MG63 (cell line): Measurements from ENCODE around the gene SLC6A8. TPM values are rescaled to one million over a fixed set of nuclear protein-coding genes. Genes with fewer than 3 reads are reported as not detected.

Experiments used
- DNase-seq: peaks from one replicate; pipeline ENCODE4 v3.0.0-alpha.2; 2020
- H3K27me3 ChIP-seq: fragments of 250-450 bp; sonication (Bioruptor Pico); 2 replicates; pipeline ENCODE4 v1.5.1; 2020; ENCODE audit warnings: mild to moderate bottlenecking, moderate library complexity
- H3K36me3 ChIP-seq: fragments of 250-450 bp; sonication (Bioruptor Pico); 2 replicates; pipeline ENCODE4 v1.5.1; 2020; ENCODE audit warnings: mild to moderate bottlenecking, moderate library complexity
- H3K4me3 ChIP-seq: fragments of 250-450 bp; sonication (Bioruptor Pico); 2 replicates; pipeline ENCODE4 v1.5.1; 2020; ENCODE audit warnings: mild to moderate bottlenecking, moderate library complexity
- H3K9me3 ChIP-seq: fragments of 250-450 bp; sonication (Bioruptor Pico); 2 replicates; pipeline ENCODE4 v1.5.1; 2020; ENCODE audit warnings: mild to moderate bottlenecking, moderate library complexity
- total RNA-seq: library from RNA; depleted of rRNA; stranded (reverse); fragments of >200 nt; shearing (Covaris generic); gene quantifications from 2 replicates; pipeline ENCODE4 v1.2.3, GENCODE V29; 2014; ENCODE audit warnings: low replicate concordance; rRNA removed

SLC6A8 gene
- total RNA-seq, result 12.8 and 24.8 TPM in 2 replicates

GRCh38 chrX:153687121-153688039 lies at the start of gene SLC6A8:
Gene SLC6A8, plus strand, starts transcription at chrX:153687926. Its CDS starts 649 bp downstream, at chrX:153688575.
- Histone ChIP-seq H3K9me3 (no peaks in the 10 kb centered on the region), H3K36me3 (no peaks in the 10 kb centered on the region), H3K4me3 (peak within 1 kb of the TSS; percentile 41; the same call in 1 of the 2 replicates), H3K27me3 (no peaks in the 10 kb centered on the region)
- DNase-seq, result peak; percentile 62

GRCh38 chrX:153638041-153638371 lies 49.7 kb upstream of the SLC6A8 start:
- H3K9me3 ChIP-seq, result no peaks in the 10 kb centered on the region
- no peak for DNase-seq
- H3K4me3 ChIP-seq, result no peak overlapping the region

GRCh38 chrX:153638436-153639176 lies 49.1 kb upstream of the SLC6A8 start:
- H3K36me3 ChIP-seq, result no peaks in the 10 kb centered on the region
- no peaks in the 10 kb centered on the region for H3K9me3 ChIP-seq
- DNase-seq, result no peak
- peaks cover 7% of the 10 kb centered on the region; the same call in 1 of the 2 replicates for H3K27me3 ChIP-seq
- H3K4me3 ChIP-seq, result no peak overlapping the region

More at GRCh38 chrX:153638041-153638371, 49.7 kb upstream of the SLC6A8 start:
- Histone ChIP-seq H3K36me3 (no peaks in the 10 kb centered on the region), H3K27me3 (peaks cover 3% of the 10 kb centered on the region; the same call in 1 of the 2 replicates)

- H3K9me3 ChIP-seq, result no peaks in the 10 kb centered on the region
- peaks cover 11% of the 10 kb centered on the region for H3K27me3 ChIP-seq
- no peak overlapping the region for H3K4me3 ChIP-seq
- H3K36me3 ChIP-seq, result no peaks in the 10 kb centered on the region
- no peak for DNase-seq
Observed at GRCh38 chrX:153639177-153640044, 48.3 kb upstream of the SLC6A8 start.

GRCh38 chrX:153640045-153640686 lies 47.6 kb upstream of the SLC6A8 start:
- no peak overlapping the region for H3K4me3 ChIP-seq
- H3K36me3 ChIP-seq, result no peaks in the 10 kb centered on the region
- H3K27me3 ChIP-seq, result peaks cover 12% of the 10 kb centered on the region
- DNase-seq, result no peak
- no peaks in the 10 kb centered on the region for H3K9me3 ChIP-seq

GRCh38 chrX:153640736-153641575 lies 46.8 kb upstream of the SLC6A8 start:
- Histone ChIP-seq H3K36me3 (no peaks in the 10 kb centered on the region), H3K4me3 (no peak overlapping the region), H3K9me3 (no peaks in the 10 kb centered on the region), H3K27me3 (peaks cover 12% of the 10 kb centered on the region)
- DNase-seq, result no peak

GRCh38 chrX:153641627-153642026 lies 46.1 kb upstream of the SLC6A8 start:
- DNase-seq, result no peak
- Histone ChIP-seq H3K4me3 (no peak overlapping the region), H3K36me3 (no peaks in the 10 kb centered on the region), H3K27me3 (peaks cover 12% of the 10 kb centered on the region), H3K9me3 (no peaks in the 10 kb centered on the region)

- no peaks in the 10 kb centered on the region for H3K36me3 ChIP-seq
- no peaks in the 10 kb centered on the region for H3K9me3 ChIP-seq
- no peak for DNase-seq
- peaks cover 12% of the 10 kb centered on the region for H3K27me3 ChIP-seq
- no peak overlapping the region for H3K4me3 ChIP-seq
Observed at GRCh38 chrX:153642051-153642654, 45.6 kb upstream of the SLC6A8 start.

- no peaks in the 10 kb centered on the region for H3K9me3 ChIP-seq
- H3K4me3 ChIP-seq, result no peak overlapping the region
- no peak for DNase-seq
- peaks cover 12% of the 10 kb centered on the region for H3K27me3 ChIP-seq
- H3K36me3 ChIP-seq, result no peaks in the 10 kb centered on the region
Observed at GRCh38 chrX:153642655-153643430, 44.9 kb upstream of the SLC6A8 start.

GRCh38 chrX:153643431-153644351 lies 44.0 kb upstream of the SLC6A8 start:
- no peaks in the 10 kb centered on the region for H3K36me3 ChIP-seq
- DNase-seq, result peak; percentile 22
- H3K27me3 ChIP-seq, result peaks cover 12% of the 10 kb centered on the region
- H3K4me3 ChIP-seq, result peak overlapping the region; percentile 22; the same call in 1 of the 2 replicates
- no peaks in the 10 kb centered on the region for H3K9me3 ChIP-seq

- H3K27me3 ChIP-seq, result peaks cover 12% of the 10 kb centered on the region
- no peaks in the 10 kb centered on the region for H3K36me3 ChIP-seq
- H3K4me3 ChIP-seq, result no peak overlapping the region
- no peak for DNase-seq
- no peaks in the 10 kb centered on the region for H3K9me3 ChIP-seq
Observed at GRCh38 chrX:153644356-153645125, 43.2 kb upstream of the SLC6A8 start.

- no peak for DNase-seq
- no peaks in the 10 kb centered on the region for H3K36me3 ChIP-seq
- H3K4me3 ChIP-seq, result no peak overlapping the region
- peaks cover 12% of the 10 kb centered on the region for H3K27me3 ChIP-seq
- no peaks in the 10 kb centered on the region for H3K9me3 ChIP-seq
Observed at GRCh38 chrX:153645151-153645550, 42.6 kb upstream of the SLC6A8 start.
